Measurements from ENCODE around the gene ZSCAN32. TPM values are rescaled to one million over a fixed set of nuclear protein-coding genes. Genes with fewer than 3 reads are reported as not detected.

Gene ZSCAN32
- total RNA-seq, 1 experiment from 2014 or later = 8.1 TPM

- DNase-seq (ENCODE audit: low read depth) = no peak
Observed at GRCh38 chr16:3358871-3359270, 41.9 kb downstream of the ZSCAN32 start.

DNA sequence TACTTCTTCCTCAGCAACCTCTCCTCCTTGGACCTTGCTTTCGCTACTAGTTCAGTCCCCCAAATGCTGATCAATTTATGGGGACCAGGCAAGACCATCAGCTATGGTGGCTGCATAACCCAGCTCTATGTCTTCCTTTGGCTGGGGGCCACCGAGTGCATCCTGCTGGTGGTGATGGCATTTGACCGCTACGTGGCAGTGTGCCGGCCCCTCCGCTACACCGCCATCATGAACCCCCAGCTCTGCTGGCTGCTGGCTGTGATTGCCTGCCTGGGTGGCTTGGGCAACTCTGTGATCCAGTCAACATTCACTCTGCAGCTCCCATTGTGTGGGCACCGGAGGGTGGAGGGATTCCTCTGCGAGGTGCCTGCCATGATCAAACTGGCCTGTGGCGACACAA lies 44.7 kb downstream of the ZSCAN32 start:
- DNase-seq (ENCODE audit: low read depth) = no peak

DNA sequence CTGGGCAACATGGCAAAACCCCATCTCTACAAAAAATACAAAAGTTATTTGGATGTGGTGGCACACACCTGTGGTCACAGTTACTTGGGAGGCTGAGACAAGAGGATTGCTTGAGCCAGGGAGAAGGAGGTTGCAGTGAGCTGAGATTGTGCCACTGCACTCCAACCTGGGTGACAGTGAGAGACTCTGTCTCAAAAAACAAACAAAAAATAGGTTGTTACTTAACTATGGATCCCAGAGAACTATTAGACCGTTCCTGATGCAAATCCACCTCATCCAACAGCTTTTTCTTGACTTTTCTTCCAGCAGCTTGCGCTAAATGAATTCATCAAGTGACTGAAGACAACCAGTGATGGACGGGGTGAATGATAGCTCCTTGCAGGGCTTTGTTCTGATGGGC lies 45.2 kb downstream of the ZSCAN32 start, which contains the start of gene OR2C1:
Gene OR2C1, plus strand, starts transcription at position 301 of the 400 bp plus-strand sequence. Its CDS starts 52 bp downstream, at position 353.
- no peak for DNase-seq (ENCODE audit: low read depth)

DNA sequence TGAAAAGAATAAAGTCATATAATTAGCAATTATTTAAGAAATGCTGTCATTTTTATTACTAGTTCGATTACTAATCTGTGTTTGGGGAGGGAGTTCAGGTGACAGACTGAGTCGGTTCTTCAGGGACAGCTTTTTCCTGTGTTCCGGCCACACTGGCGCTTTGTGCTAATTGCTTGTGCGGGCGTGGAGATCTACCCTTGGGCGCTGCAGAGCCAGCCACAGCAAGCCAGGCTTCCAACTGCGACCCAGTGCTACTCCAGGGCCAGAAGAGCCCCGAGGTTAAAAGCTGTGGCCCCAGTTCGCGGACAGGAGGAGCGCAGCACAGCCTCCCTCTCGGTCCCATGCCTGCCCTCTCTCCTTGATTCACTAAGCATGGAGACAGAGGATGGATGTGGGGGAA lies 51.6 kb downstream of the ZSCAN32 start:
- DNase-seq (ENCODE audit: low read depth) = no peak

GRCh38 chr16:3348547-3349167 lies 52.1 kb downstream of the ZSCAN32 start:
- DNase-seq (ENCODE audit: low read depth) = no peak

DNA sequence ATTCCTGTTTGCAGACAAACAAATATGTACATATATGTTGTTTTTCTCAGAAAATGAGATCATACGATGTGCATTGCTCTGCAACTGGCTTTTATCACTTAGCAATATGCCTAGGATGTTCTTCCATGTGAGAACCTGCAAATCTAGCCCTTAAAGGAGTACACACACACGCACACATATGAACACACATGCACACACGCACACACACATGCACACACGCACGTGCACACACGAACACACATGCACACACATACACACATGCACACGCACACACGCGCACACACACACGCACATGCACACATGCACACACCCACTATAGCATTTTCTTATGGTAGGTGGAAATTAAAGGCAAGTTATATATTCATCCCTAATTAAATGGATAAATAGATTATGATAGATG lies 53.2 kb downstream of the ZSCAN32 start:
- no peak for DNase-seq (ENCODE audit: low read depth)

DNA sequence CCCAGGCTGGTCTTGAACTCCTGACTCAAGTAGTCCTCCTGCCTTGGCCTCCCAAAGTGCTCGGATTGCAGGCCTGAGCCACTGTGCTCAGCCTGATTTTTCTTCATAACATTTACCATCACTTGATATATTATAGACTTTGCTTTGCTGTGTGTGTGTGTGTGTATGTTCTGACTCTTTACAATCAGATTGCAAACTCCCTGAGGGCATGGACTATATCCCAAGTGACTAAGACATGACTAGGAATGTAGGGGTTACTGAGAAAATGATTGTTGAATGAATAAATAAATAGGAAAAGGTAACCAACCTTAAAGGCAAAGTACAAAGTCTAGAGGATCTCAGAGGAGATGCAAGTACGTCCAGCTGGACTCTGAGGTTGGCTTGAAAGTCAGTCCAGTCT lies 54.8 kb downstream of the ZSCAN32 start:
- DNase-seq (ENCODE audit: low read depth) = no peak

Other genes starting within 250 kb of the ZSCAN32 start
- gene OR1F1, start 212.8 kb downstream of the ZSCAN32 start, total RNA-seq (2014; rRNA removed; shearing (Covaris generic)) = 0.36 TPM in 1 of 2 replicates, not detected in the other
- gene ZNF200, start 165.8 kb downstream of the ZSCAN32 start, total RNA-seq (2014; rRNA removed; shearing (Covaris generic)) = 9.8 and 14.9 TPM in 2 replicates
- gene MEFV, start 144.4 kb downstream of the ZSCAN32 start, total RNA-seq (2014; rRNA removed; shearing (Covaris generic)) = 4.3 and 4.8 TPM in 2 replicates
- gene ZNF263, start 117.5 kb downstream of the ZSCAN32 start, total RNA-seq (2014; rRNA removed; shearing (Covaris generic)) = 19.8 and 28.6 TPM in 2 replicates
- gene TIGD7, start 95.6 kb downstream of the ZSCAN32 start, total RNA-seq (2014; rRNA removed; shearing (Covaris generic)) = 4.4 and 5.0 TPM in 2 replicates
- gene ZNF75A, start 95.5 kb downstream of the ZSCAN32 start, total RNA-seq (2014; rRNA removed; shearing (Covaris generic)) = 15.3 and 16.0 TPM in 2 replicates
- gene OR2C1, start 45.1 kb downstream of the ZSCAN32 start, total RNA-seq (2014; rRNA removed; shearing (Covaris generic)) = not detected in 2 replicates
- gene ZNF174, start 211 bp upstream of the ZSCAN32 start, total RNA-seq (2014; rRNA removed; shearing (Covaris generic)) = 4.9 and 7.9 TPM in 2 replicates
- gene ZNF597, start 42.5 kb upstream of the ZSCAN32 start, total RNA-seq (2014; rRNA removed; shearing (Covaris generic)) = 1.7 and 1.8 TPM in 2 replicates
- gene NAA60, start 42.7 kb upstream of the ZSCAN32 start, total RNA-seq (2014; rRNA removed; shearing (Covaris generic)) = 5.1 and 5.6 TPM in 2 replicates
- gene C16orf90, start 94.5 kb upstream of the ZSCAN32 start, total RNA-seq (2014; rRNA removed; shearing (Covaris generic)) = not detected in 2 replicates
- 15.5 and 22.1 TPM in 2 replicates for gene CLUAP1, start 100.0 kb upstream of the ZSCAN32 start, total RNA-seq (2014; rRNA removed; shearing (Covaris generic))
- 0.12 TPM in 1 of 2 replicates, not detected in the other for gene NLRC3, start 176.4 kb upstream of the ZSCAN32 start, total RNA-seq (2014; rRNA removed; shearing (Covaris generic))
- 2.6 and 3.4 TPM in 2 replicates for gene SLX4, start 210.6 kb upstream of the ZSCAN32 start, total RNA-seq (2014; rRNA removed; shearing (Covaris generic))

Measured in RPMI7951 (cell line).